Nephron progenitor cell (in vitro differentiated cells): ENCODE data around the gene CMTM4.
A peak's percentile ranks its signal among the peaks of the same experiment; 100 is the strongest.

Experiments
- DNase-seq: peaks from one replicate; pipeline ENCODE4 v3.0.0; 2021
- H3K27ac Mint-ChIP-seq: 2 replicates; pipeline ENCODE4 v1.8.0; 2021; ENCODE audit warnings: mild to moderate bottlenecking, moderate library complexity, mixed read lengths
- H3K27me3 Mint-ChIP-seq: 2 replicates; pipeline ENCODE4 v1.8.0; 2021; ENCODE audit warnings: mild to moderate bottlenecking, low read depth, mixed read lengths; ENCODE audit not compliant: poor library complexity
- H3K36me3 Mint-ChIP-seq: 2 replicates; pipeline ENCODE4 v1.8.0; 2021; ENCODE audit warnings: low read depth, mixed read lengths
- H3K4me1 Mint-ChIP-seq: 2 replicates; pipeline ENCODE4 v1.8.0; 2021; ENCODE audit warnings: mixed read lengths
- H3K4me3 Mint-ChIP-seq: 2 replicates; pipeline ENCODE4 v1.8.0; 2021; ENCODE audit warnings: mild to moderate bottlenecking, moderate library complexity, mixed read lengths
- H3K9me3 Mint-ChIP-seq: 2 replicates; pipeline ENCODE4 v1.8.0; 2021; ENCODE audit warnings: mild to moderate bottlenecking, moderate library complexity, mixed read lengths
- CTCF ChIP-seq: fragments of 200-600 bp; sonication (generic); IDR thresholded peaks from 2 replicates; pipeline ENCODE4 v1.5.0; 2021; ENCODE audit warnings: antibody characterized with exemption

Gene CMTM4

GRCh38 chr16:66720766-66721165 is 24.2 kb upstream of the CMTM4 start:
- Mint-ChIP-seq H3K9me3 (no peaks in the 10 kb centered on the region), H3K27me3 (peaks cover 2% of the 10 kb centered on the region), H3K4me3 (no peak overlapping the region), H3K36me3 (peaks cover 60% of the 10 kb centered on the region), H3K4me1 (peaks cover 17% of the 10 kb centered on the region), H3K27ac (peak overlapping the region; percentile 60)
- TF ChIP-seq CTCF, result no peak
- no peak for DNase-seq

GRCh38 chr16:66719246-66719645 is 22.7 kb upstream of the CMTM4 start:
- no peak for DNase-seq
- H3K4me3 Mint-ChIP-seq, result no peak overlapping the region
- H3K27ac Mint-ChIP-seq, result no peak overlapping the region
- peaks cover 2% of the 10 kb centered on the region for H3K27me3 Mint-ChIP-seq
- no peaks in the 10 kb centered on the region for H3K9me3 Mint-ChIP-seq
- no peak for TF ChIP-seq CTCF
- peaks cover 45% of the 10 kb centered on the region for H3K36me3 Mint-ChIP-seq
- H3K4me1 Mint-ChIP-seq, result peaks cover 17% of the 10 kb centered on the region

GRCh38 chr16:66717776-66718175 is 21.2 kb upstream of the CMTM4 start:
- Mint-ChIP-seq H3K4me1 (peaks cover 17% of the 10 kb centered on the region), H3K36me3 (peaks cover 31% of the 10 kb centered on the region), H3K4me3 (no peak overlapping the region), H3K9me3 (peaks cover under 1% of the 10 kb centered on the region), H3K27ac (peak overlapping the region; percentile 68), H3K27me3 (peaks cover 2% of the 10 kb centered on the region)
- no peak for TF ChIP-seq CTCF
- DNase-seq, result no peak

- TF ChIP-seq CTCF, result peak; percentile 42
- H3K9me3 Mint-ChIP-seq, result peaks cover 7% of the 10 kb centered on the region
- H3K4me1 Mint-ChIP-seq, result peaks cover 17% of the 10 kb centered on the region
- H3K4me3 Mint-ChIP-seq, result no peak overlapping the region
- peaks cover 32% of the 10 kb centered on the region for H3K36me3 Mint-ChIP-seq
- DNase-seq, result peak; percentile 42
- peak overlapping the region; percentile 71 for H3K27ac Mint-ChIP-seq
- H3K27me3 Mint-ChIP-seq, result peaks cover 4% of the 10 kb centered on the region
Measured at GRCh38 chr16:66717112-66717675, 20.7 kb upstream of the CMTM4 start.

GRCh38 chr16:66714654-66715307 is 18.2 kb upstream of the CMTM4 start:
- H3K36me3 Mint-ChIP-seq, result peaks cover 10% of the 10 kb centered on the region
- H3K9me3 Mint-ChIP-seq, result peaks cover 20% of the 10 kb centered on the region
- no peak overlapping the region for H3K4me3 Mint-ChIP-seq
- H3K4me1 Mint-ChIP-seq, result peaks cover 4% of the 10 kb centered on the region
- DNase-seq, result no peak
- no peak for TF ChIP-seq CTCF
- H3K27ac Mint-ChIP-seq, result no peak overlapping the region
- H3K27me3 Mint-ChIP-seq, result peaks cover 9% of the 10 kb centered on the region

GRCh38 chr16:66714062-66714461 is 17.5 kb upstream of the CMTM4 start:
- Mint-ChIP-seq H3K4me1 (peaks cover 4% of the 10 kb centered on the region), H3K4me3 (no peak overlapping the region), H3K27me3 (peaks cover 9% of the 10 kb centered on the region), H3K9me3 (peaks cover 20% of the 10 kb centered on the region), H3K27ac (no peak overlapping the region), H3K36me3 (peaks cover 6% of the 10 kb centered on the region)
- TF ChIP-seq CTCF, result no peak
- no peak for DNase-seq
